Glutamatergic neuron (in vitro differentiated cells): ENCODE results near the gene MYBPH. TPM values are rescaled to one million over a fixed set of nuclear protein-coding genes. Genes with fewer than 3 reads are reported as not detected.

Experiments used
- DNase-seq: peaks from one replicate; pipeline ENCODE4 v3.0.0; 2022
- H3K27ac Mint-ChIP-seq: one replicate; pipeline ENCODE4 v1.8.0; 2020; ENCODE audit warnings: mild to moderate bottlenecking, mixed read lengths, inconsistent platforms; ENCODE audit not compliant: unreplicated experiment
- H3K27me3 Mint-ChIP-seq: one replicate; pipeline ENCODE4 v1.8.0; 2020; ENCODE audit warnings: mild to moderate bottlenecking, moderate library complexity, mixed read lengths, inconsistent platforms; ENCODE audit not compliant: unreplicated experiment
- H3K36me3 Mint-ChIP-seq: one replicate; pipeline ENCODE4 v1.8.0; 2020; ENCODE audit warnings: mild to moderate bottlenecking, mixed read lengths, inconsistent platforms; ENCODE audit not compliant: unreplicated experiment
- H3K4me1 Mint-ChIP-seq: one replicate; pipeline ENCODE4 v1.8.0; 2020; ENCODE audit warnings: mild to moderate bottlenecking, low read depth, mixed read lengths, inconsistent platforms; ENCODE audit not compliant: unreplicated experiment
- H3K4me3 Mint-ChIP-seq: one replicate; pipeline ENCODE4 v1.8.0; 2020; ENCODE audit warnings: mild to moderate bottlenecking, mixed read lengths, inconsistent platforms; ENCODE audit not compliant: unreplicated experiment
- H3K9me3 Mint-ChIP-seq: one replicate; pipeline ENCODE4 v1.8.0; 2020; ENCODE audit warnings: mild to moderate bottlenecking, moderate library complexity, mixed read lengths, inconsistent platforms; ENCODE audit not compliant: unreplicated experiment
- total RNA-seq: library from RNA; stranded (reverse); fragmentation: NEBNext Ultra II Directional; extraction: Animal tissue kit (Norgen Biotek cat#: 25700); gene quantifications from one replicate; pipeline ENCODE4 v1.2.1, GENCODE V29; 2021; ENCODE audit not compliant: unreplicated experiment
- TF ChIP-seq, protein P1 (sequence below): fragments of 200-600 bp; sonication (generic); IDR thresholded peaks from one replicate; pipeline ENCODE4 v1.5.0; 2021; ENCODE audit not compliant: partially characterized antibody, unreplicated experiment

The MYBPH gene
- total RNA-seq, 1 donor from 2014 or later = not detected

- Mint-ChIP-seq H3K27me3 (peaks cover 7% of the 10 kb centered on the region), H3K4me3 (no peak overlapping the region), H3K4me1 (peaks cover 25% of the 10 kb centered on the region), H3K9me3 (peaks cover 2% of the 10 kb centered on the region), H3K27ac (no peak overlapping the region), H3K36me3 (peaks cover 7% of the 10 kb centered on the region)
- TF ChIP-seq, protein P1, sequence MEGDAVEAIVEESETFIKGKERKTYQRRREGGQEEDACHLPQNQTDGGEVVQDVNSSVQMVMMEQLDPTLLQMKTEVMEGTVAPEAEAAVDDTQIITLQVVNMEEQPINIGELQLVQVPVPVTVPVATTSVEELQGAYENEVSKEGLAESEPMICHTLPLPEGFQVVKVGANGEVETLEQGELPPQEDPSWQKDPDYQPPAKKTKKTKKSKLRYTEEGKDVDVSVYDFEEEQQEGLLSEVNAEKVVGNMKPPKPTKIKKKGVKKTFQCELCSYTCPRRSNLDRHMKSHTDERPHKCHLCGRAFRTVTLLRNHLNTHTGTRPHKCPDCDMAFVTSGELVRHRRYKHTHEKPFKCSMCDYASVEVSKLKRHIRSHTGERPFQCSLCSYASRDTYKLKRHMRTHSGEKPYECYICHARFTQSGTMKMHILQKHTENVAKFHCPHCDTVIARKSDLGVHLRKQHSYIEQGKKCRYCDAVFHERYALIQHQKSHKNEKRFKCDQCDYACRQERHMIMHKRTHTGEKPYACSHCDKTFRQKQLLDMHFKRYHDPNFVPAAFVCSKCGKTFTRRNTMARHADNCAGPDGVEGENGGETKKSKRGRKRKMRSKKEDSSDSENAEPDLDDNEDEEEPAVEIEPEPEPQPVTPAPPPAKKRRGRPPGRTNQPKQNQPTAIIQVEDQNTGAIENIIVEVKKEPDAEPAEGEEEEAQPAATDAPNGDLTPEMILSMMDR = no peak
- no peak for DNase-seq
Measured at GRCh38 chr1:203153051-203153988, 22.3 kb downstream of the MYBPH start.

DNA sequence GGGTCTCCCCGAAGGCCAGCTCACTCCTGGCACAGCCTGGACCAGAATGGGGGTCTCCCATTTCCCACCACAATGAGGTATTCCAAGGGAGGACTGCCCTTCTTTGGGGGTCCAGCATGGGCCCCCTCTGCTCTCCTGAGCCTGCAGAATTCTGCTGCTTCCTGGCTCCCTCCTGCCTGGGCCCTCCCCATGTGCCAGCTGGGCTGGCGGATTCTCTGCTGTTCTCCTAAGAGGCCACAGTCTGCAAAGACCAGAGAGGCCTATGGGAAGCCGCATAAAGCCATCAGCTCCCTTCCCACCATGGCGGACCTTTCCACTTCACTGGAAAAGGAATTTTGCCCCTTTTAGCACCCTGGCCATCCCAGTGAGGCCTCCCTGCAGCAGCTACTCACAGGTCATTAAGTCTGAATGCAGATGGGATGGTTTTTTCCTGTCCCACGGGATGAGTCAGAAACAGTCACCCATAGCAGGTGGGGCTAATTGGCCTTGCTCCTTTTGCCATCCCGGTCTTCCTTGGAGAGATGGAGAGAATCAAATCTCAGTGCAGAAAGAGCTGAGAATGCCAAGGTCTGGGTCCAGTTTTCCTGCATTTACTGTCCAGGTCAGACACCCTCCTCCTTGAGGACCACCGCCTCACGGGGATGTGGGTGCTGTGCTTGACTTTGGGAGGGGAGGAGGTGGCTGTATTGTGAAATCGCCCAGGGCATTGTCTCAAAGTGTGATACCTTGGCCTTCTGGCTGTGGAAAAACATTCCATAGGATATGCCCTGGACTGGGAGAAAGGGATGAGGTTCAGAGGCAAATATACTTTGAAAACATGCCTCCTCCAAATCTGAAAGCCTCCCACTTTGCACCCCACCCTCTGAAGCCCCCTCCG lies 23.2 kb downstream of the MYBPH start:
- no peak overlapping the region for H3K27ac Mint-ChIP-seq
- peaks cover 30% of the 10 kb centered on the region for H3K4me1 Mint-ChIP-seq

DNA sequence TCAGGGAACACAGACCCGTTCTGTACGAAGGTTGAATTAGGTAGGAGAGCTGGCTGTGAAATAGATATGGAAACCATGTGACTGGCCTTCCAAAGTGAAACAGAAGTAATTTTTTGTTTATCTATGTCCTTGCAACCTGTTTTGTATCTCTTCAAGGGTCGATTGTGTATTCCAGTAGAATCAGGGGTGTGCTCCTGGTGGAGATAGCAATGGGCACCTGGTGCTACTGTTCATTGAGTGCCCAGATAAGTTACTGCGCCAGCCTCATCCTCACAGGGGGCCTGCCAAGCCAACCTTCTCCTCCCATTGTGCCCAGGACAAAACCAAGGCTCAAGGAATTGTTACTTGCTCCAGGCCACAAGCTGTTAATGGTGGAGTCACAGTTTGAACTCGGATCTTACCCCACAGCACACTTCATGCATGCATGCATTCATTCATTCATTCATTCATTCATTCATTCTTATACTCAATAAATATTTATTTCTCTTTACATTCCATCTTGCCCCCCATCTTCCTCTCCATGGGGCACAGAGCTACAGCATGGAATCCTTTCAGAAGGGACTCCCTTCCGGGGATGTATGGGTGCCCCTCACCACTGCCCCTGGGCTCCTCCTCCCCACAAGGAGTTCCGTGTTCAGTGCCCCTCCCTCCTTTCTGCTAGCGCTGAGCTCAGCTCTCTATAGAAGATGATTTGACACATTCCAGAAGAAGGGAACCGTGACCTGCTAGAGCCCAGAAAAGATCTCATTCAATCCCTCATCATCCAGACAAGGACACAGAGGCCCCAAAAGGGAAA lies 24.1 kb downstream of the MYBPH start:
- Mint-ChIP-seq H3K4me3 (no peak overlapping the region), H3K27ac (no peak overlapping the region)
- TF ChIP-seq, protein P1 = no peak

More for the DNA sequence above, 23.2 kb downstream of the MYBPH start:
- Mint-ChIP-seq H3K4me3 (no peak overlapping the region), H3K36me3 (no peaks in the 10 kb centered on the region), H3K9me3 (no peaks in the 10 kb centered on the region), H3K27me3 (peaks cover 7% of the 10 kb centered on the region)
- no peak for DNase-seq
- TF ChIP-seq, protein P1 = no peak

DNA sequence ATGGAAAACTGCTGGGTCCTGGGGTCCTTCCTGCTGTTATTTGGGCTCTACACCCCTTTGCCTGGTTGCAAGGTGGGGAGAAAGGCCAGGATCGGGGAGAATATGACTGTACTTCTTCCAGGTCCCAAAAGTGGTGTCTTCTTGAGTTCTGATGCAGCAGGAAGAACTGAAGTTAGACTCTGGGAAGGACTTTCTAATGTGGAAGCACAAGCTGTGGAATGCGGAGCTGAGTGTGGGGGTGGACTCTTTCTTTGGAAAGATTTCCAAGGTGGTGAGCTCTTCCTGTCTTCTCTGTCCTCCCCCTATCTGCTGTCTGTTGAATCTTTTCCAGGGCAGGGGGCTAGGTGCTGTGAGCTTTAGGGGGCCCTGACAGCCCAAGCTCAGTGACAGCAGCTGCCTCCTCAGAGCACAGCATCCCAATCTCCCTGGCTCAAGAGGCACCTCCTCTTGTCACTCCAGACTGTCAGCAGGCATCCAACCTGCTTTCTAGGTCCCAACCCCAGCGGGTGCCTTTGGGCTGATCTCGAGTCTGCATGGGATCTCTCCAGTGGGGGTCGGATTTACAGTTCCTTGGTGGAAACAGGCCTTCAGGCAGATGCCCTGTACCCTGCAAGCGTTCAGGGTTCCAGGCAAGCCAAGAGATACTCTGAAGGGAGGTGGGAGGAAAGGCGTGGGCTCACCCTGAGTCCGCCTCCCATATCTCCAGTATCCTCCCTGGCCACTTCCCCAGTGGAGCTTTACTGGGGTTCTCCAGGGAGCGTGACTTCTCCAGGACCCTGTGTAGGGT lies 24.9 kb downstream of the MYBPH start:
- Mint-ChIP-seq H3K27ac (no peak overlapping the region), H3K27me3 (peaks cover 8% of the 10 kb centered on the region), H3K4me3 (no peak overlapping the region), H3K36me3 (no peaks in the 10 kb centered on the region), H3K4me1 (peaks cover 34% of the 10 kb centered on the region), H3K9me3 (peaks cover under 1% of the 10 kb centered on the region)
- TF ChIP-seq, protein P1 = no peak
- no peak for DNase-seq

More for the DNA sequence above, 24.1 kb downstream of the MYBPH start:
- Mint-ChIP-seq H3K36me3 (no peaks in the 10 kb centered on the region), H3K4me1 (peaks cover 33% of the 10 kb centered on the region), H3K27me3 (peaks cover 7% of the 10 kb centered on the region), H3K9me3 (no peaks in the 10 kb centered on the region)
- DNase-seq = no peak
